ENCODE results near the gene MAP3K7CL.

Gene MAP3K7CL

DNA sequence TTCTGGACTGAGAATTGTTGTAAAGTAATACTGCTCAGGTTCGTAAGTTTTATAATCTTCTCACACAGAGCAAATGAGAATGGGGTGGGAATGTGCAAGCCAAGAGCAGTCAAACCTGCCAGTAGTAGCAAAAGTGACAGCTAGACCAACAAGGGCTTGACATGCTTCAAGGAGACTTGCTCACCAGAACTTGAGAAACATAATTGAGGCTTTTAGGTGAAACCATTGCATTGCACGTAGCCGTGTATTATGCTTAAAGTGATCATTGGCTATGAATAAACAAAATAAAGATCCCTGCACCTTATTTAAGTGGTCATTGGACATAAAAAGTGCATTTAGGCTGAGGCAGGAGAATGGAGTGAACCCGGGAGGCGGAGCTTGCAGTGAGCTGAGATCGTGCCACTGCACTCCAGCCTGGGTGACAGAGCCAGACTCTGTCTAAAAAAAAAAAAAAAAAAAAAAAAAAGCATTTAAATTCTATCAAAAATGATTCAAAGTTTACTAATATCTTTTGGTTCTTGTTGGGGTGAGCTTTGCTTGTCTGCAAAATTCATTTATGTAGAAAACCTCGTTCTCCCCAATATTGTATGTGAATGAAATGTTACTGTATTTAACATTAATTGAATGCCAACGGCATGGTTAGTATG lies 45.2 kb upstream of the MAP3K7CL start:
- TF ChIP-seq SIN3A (IDR thresholded peaks at IDR 0.05; ENCODE audit: borderline replicate concordance, insufficient read depth, low read length), result no peak
- TF ChIP-seq, protein P1, sequence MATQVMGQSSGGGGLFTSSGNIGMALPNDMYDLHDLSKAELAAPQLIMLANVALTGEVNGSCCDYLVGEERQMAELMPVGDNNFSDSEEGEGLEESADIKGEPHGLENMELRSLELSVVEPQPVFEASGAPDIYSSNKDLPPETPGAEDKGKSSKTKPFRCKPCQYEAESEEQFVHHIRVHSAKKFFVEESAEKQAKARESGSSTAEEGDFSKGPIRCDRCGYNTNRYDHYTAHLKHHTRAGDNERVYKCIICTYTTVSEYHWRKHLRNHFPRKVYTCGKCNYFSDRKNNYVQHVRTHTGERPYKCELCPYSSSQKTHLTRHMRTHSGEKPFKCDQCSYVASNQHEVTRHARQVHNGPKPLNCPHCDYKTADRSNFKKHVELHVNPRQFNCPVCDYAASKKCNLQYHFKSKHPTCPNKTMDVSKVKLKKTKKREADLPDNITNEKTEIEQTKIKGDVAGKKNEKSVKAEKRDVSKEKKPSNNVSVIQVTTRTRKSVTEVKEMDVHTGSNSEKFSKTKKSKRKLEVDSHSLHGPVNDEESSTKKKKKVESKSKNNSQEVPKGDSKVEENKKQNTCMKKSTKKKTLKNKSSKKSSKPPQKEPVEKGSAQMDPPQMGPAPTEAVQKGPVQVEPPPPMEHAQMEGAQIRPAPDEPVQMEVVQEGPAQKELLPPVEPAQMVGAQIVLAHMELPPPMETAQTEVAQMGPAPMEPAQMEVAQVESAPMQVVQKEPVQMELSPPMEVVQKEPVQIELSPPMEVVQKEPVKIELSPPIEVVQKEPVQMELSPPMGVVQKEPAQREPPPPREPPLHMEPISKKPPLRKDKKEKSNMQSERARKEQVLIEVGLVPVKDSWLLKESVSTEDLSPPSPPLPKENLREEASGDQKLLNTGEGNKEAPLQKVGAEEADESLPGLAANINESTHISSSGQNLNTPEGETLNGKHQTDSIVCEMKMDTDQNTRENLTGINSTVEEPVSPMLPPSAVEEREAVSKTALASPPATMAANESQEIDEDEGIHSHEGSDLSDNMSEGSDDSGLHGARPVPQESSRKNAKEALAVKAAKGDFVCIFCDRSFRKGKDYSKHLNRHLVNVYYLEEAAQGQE (IDR thresholded peaks at IDR 0.05; ENCODE audit: insufficient read depth in 1 of 2, low read depth in 2 of 2, low read length in 2 of 2), result no peak
- no peak for TF ChIP-seq POLR2AphosphoS5 (IDR thresholded peaks at IDR 0.05; ENCODE audit: low read depth, low read length)
- TF ChIP-seq TAF1 (IDR thresholded peaks at IDR 0.05; ENCODE audit: borderline replicate concordance, insufficient read depth, low read length), result no peak
- no peak for TF ChIP-seq FOXP2 (optimal IDR thresholded peaks at IDR 0.05; ENCODE audit: borderline replicate concordance, extremely low read depth, extremely low read length, insufficient read depth)

GRCh38 chr21:29091033-29091432 lies 39.4 kb upstream of the MAP3K7CL start:
- TF ChIP-seq, protein P1 (IDR thresholded peaks at IDR 0.05; ENCODE audit: insufficient read depth in 1 of 2, low read depth in 2 of 2, low read length in 2 of 2), result no peak
- TF ChIP-seq POLR2AphosphoS5 (IDR thresholded peaks at IDR 0.05; ENCODE audit: low read depth, low read length) (no peak), TAF1 (IDR thresholded peaks at IDR 0.05; ENCODE audit: borderline replicate concordance, insufficient read depth, low read length) (no peak), SIN3A (IDR thresholded peaks at IDR 0.05; ENCODE audit: borderline replicate concordance, insufficient read depth, low read length) (no peak), FOXP2 (optimal IDR thresholded peaks at IDR 0.05; ENCODE audit: borderline replicate concordance, extremely low read depth, extremely low read length, insufficient read depth) (no peak)

- no peak for TF ChIP-seq POLR2AphosphoS5 (IDR thresholded peaks at IDR 0.05; ENCODE audit: low read depth, low read length)
- TF ChIP-seq, protein P1 (IDR thresholded peaks at IDR 0.05; ENCODE audit: insufficient read depth in 1 of 2, low read depth in 2 of 2, low read length in 2 of 2), result no peak
- no peak for TF ChIP-seq SIN3A (IDR thresholded peaks at IDR 0.05; ENCODE audit: borderline replicate concordance, insufficient read depth, low read length)
- no peak for TF ChIP-seq FOXP2 (optimal IDR thresholded peaks at IDR 0.05; ENCODE audit: borderline replicate concordance, extremely low read depth, extremely low read length, insufficient read depth)
These were observed 38.1 kb upstream of the MAP3K7CL start for GRCh38 chr21:29092102-29092959.

DNA sequence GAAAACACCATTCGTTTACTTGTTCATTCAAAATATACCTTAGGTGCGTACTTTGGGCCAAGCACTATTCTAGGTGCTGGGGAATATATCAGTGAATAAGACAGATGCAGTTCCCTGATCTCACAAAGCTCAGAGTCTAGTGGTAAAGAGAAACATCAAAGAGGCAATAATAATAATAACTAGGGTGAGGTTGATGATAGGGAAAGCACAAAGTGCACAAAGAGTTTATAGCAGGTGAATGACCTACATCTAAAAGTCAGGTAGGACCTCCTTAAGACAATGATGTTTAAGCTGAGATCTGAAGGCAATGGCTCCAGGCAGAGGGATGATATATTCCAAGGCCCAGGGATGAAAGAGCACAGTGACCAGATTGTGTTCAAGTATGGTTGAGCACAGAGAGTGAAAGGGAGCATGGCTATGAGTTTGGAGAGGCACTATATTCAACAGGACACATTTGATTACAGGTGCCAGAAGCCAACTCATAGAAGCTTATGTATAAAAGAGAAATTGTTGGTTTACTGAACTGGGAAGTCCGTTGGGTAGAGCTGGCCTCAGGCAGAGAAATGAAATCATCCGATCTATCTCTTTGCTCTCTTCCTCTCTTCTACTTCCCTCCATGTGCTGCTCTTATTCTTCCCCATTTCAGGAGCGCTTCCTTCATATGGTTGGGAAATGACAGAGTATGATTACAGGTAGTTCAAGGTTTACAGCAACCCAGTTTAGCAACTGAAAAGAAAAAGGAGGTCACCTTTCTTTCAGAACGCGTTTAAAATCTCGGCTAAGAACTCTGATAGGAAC lies 34.0 kb upstream of the MAP3K7CL start:
- no peak for TF ChIP-seq FOXP2 (optimal IDR thresholded peaks at IDR 0.05; ENCODE audit: borderline replicate concordance, extremely low read depth, extremely low read length, insufficient read depth)
- TF ChIP-seq, protein P1 (IDR thresholded peaks at IDR 0.05; ENCODE audit: insufficient read depth in 1 of 2, low read depth in 2 of 2, low read length in 2 of 2), result no peak
- no peak for TF ChIP-seq POLR2AphosphoS5 (IDR thresholded peaks at IDR 0.05; ENCODE audit: low read depth, low read length)
- TF ChIP-seq SIN3A (IDR thresholded peaks at IDR 0.05; ENCODE audit: borderline replicate concordance, insufficient read depth, low read length), result no peak
- TF ChIP-seq TAF1 (IDR thresholded peaks at IDR 0.05; ENCODE audit: borderline replicate concordance, insufficient read depth, low read length), result no peak
